ENCODE results near the gene MAGI2.

GRCh38 chr7:78765943-78766729 lies 687.3 kb downstream of the MAGI2 start:
- TF ChIP-seq EZH2 (IDR thresholded peaks at IDR 0.05; ENCODE audit: insufficient read depth, low read length) (no peak), CTCF (IDR thresholded peaks at IDR 0.05; ENCODE audit: insufficient read depth, low read depth, low read length) (no peak)

Measured in astrocyte (in vitro differentiated cells and primary cell).